SK-N-SH treated with all-trans-retinoic acid at 6 μM for 48 hours (cell line): ENCODE measurements around the gene FZD4.

ENCODE experiments used
- ARNTL ChIP-seq: fragments of 450-650 bp; formaldehyde crosslinking; IDR thresholded peaks from 2 replicates; pipeline ENCODE4 v1.5.0; 2020; ENCODE audit warnings: low read depth, mild to moderate bottlenecking, moderate library complexity, borderline replicate concordance
- BACH2 ChIP-seq: fragments of 250-450 bp; sonication (Bioruptor Pico); IDR thresholded peaks from 2 replicates; pipeline ENCODE4 v1.9.0; 2021; ENCODE audit warnings: mild to moderate bottlenecking, borderline replicate concordance
- CSDC2 ChIP-seq: fragments of 250-450 bp; sonication (Bioruptor Pico); IDR thresholded peaks from 2 replicates; pipeline ENCODE4 v1.5.0; 2020; ENCODE audit warnings: mild to moderate bottlenecking, moderate library complexity
- GLIS3 ChIP-seq: fragments of 250-450 bp; sonication (Bioruptor Pico); IDR thresholded peaks from 2 replicates; pipeline ENCODE4 v1.5.0; 2020; ENCODE audit warnings: mild to moderate bottlenecking, moderate library complexity
- ISL1 ChIP-seq: fragments of 250-450 bp; sonication (Bioruptor Pico); IDR thresholded peaks from 2 replicates; pipeline ENCODE4 v2.1.2; 2022; ENCODE audit warnings: mild to moderate bottlenecking, moderate library complexity
- PATZ1 ChIP-seq: fragments of 250-450 bp; sonication (Bioruptor Pico); IDR thresholded peaks from 2 replicates; pipeline ENCODE4 v1.8.0; 2020; ENCODE audit warnings: mild to moderate bottlenecking, moderate library complexity, borderline replicate concordance
- PPARA ChIP-seq: fragments of 250-450 bp; sonication (Bioruptor Pico); IDR thresholded peaks from 2 replicates; pipeline ENCODE4 v1.5.0; 2020; ENCODE audit warnings: mild to moderate bottlenecking, borderline replicate concordance
- RARB ChIP-seq: fragments of 250-450 bp; sonication (Bioruptor Pico); IDR thresholded peaks from 2 replicates; pipeline ENCODE4 v1.8.0; 2021; ENCODE audit warnings: mild to moderate bottlenecking, moderate library complexity
- ZC3H10 ChIP-seq: fragments of 250-450 bp; sonication (Bioruptor Pico); IDR thresholded peaks from 2 replicates; pipeline ENCODE4 v1.5.1; 2021; ENCODE audit warnings: mild to moderate bottlenecking, moderate library complexity
- ZFP3 ChIP-seq: fragments of 250-450 bp; sonication (Bioruptor Pico); IDR thresholded peaks from 2 replicates; pipeline ENCODE4 v1.5.0; 2020; ENCODE audit warnings: mild to moderate bottlenecking, moderate library complexity
- ZFP30 ChIP-seq: fragments of 450-650 bp; formaldehyde crosslinking; IDR thresholded peaks from 2 replicates; pipeline ENCODE4 v1.5.0; 2022; ENCODE audit warnings: mild to moderate bottlenecking, moderate library complexity
- ZNF70 ChIP-seq: fragments of 450-650 bp; formaldehyde crosslinking; IDR thresholded peaks from 2 replicates; pipeline ENCODE4 v1.5.0; 2020; ENCODE audit warnings: mild to moderate bottlenecking, moderate library complexity

GRCh38 chr11:86947541-86947940 is 7.7 kb downstream of the FZD4 start:
- TF ChIP-seq ISL1 (no peak), ARNTL (CRISPR knock-in tag) (no peak), ZC3H10 (no peak), ZFP3 (CRISPR knock-in tag) (no peak), CSDC2 (no peak), PPARA (CRISPR knock-in tag) (no peak), ZNF70 (CRISPR knock-in tag) (no peak), GLIS3 (CRISPR knock-in tag) (no peak), PATZ1 (no peak), BACH2 (no peak), RARB (CRISPR knock-in tag) (no peak), ZFP30 (CRISPR knock-in tag) (no peak)
